ENCODE measurements around the gene BACE2.

DNA sequence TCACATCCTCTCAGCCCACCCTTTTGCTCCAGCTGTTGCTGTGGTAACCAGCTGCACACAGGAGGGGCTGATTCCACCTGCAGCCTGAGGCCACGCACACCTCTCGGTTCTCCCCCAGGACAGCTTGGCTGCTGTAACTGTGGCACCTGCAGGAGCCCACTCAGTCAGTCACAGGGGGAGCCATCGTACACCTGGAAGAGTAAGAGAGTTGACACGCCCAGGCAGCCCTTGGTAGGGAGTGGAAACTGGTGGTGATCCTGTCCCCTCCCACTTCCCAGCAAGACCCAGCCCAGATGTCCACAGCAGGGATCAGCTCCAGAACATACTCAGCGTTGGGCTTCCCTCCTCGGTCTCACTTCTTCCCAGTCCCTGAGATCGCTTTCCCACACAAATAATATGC, 32.2 kb upstream of the BACE2 start:
- TF ChIP-seq, protein P1, sequence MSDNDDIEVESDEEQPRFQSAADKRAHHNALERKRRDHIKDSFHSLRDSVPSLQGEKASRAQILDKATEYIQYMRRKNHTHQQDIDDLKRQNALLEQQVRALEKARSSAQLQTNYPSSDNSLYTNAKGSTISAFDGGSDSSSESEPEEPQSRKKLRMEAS (IDR thresholded peaks at IDR 0.05): no peak
- no peak for TF ChIP-seq FOSL1 (IDR thresholded peaks at IDR 0.05; ENCODE audit: low read depth)
- no peak for TF ChIP-seq POLR2A (IDR thresholded peaks at IDR 0.05; ENCODE audit: borderline replicate concordance, extremely low read depth, insufficient read depth, insufficient read length)
- no peak for TF ChIP-seq EZH2 (IDR thresholded peaks at IDR 0.05)
- TF ChIP-seq, protein P2, sequence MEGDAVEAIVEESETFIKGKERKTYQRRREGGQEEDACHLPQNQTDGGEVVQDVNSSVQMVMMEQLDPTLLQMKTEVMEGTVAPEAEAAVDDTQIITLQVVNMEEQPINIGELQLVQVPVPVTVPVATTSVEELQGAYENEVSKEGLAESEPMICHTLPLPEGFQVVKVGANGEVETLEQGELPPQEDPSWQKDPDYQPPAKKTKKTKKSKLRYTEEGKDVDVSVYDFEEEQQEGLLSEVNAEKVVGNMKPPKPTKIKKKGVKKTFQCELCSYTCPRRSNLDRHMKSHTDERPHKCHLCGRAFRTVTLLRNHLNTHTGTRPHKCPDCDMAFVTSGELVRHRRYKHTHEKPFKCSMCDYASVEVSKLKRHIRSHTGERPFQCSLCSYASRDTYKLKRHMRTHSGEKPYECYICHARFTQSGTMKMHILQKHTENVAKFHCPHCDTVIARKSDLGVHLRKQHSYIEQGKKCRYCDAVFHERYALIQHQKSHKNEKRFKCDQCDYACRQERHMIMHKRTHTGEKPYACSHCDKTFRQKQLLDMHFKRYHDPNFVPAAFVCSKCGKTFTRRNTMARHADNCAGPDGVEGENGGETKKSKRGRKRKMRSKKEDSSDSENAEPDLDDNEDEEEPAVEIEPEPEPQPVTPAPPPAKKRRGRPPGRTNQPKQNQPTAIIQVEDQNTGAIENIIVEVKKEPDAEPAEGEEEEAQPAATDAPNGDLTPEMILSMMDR (IDR thresholded peaks at IDR 0.05 in 2 of 3, conservative IDR thresholded peaks at IDR 0.05 in 1 of 3; ENCODE audit: borderline replicate concordance in 1 of 3, insufficient read depth in 1 of 3, low read depth in 2 of 3, low read length in 2 of 3): no peak
- no peak for TF ChIP-seq JUND (IDR thresholded peaks at IDR 0.05)
- TF ChIP-seq CEBPB (IDR thresholded peaks at IDR 0.05; ENCODE audit: low read depth): no peak
- TF ChIP-seq, protein P3, sequence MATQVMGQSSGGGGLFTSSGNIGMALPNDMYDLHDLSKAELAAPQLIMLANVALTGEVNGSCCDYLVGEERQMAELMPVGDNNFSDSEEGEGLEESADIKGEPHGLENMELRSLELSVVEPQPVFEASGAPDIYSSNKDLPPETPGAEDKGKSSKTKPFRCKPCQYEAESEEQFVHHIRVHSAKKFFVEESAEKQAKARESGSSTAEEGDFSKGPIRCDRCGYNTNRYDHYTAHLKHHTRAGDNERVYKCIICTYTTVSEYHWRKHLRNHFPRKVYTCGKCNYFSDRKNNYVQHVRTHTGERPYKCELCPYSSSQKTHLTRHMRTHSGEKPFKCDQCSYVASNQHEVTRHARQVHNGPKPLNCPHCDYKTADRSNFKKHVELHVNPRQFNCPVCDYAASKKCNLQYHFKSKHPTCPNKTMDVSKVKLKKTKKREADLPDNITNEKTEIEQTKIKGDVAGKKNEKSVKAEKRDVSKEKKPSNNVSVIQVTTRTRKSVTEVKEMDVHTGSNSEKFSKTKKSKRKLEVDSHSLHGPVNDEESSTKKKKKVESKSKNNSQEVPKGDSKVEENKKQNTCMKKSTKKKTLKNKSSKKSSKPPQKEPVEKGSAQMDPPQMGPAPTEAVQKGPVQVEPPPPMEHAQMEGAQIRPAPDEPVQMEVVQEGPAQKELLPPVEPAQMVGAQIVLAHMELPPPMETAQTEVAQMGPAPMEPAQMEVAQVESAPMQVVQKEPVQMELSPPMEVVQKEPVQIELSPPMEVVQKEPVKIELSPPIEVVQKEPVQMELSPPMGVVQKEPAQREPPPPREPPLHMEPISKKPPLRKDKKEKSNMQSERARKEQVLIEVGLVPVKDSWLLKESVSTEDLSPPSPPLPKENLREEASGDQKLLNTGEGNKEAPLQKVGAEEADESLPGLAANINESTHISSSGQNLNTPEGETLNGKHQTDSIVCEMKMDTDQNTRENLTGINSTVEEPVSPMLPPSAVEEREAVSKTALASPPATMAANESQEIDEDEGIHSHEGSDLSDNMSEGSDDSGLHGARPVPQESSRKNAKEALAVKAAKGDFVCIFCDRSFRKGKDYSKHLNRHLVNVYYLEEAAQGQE (IDR thresholded peaks at IDR 0.05; ENCODE audit: low read depth): no peak
- TF ChIP-seq POLR2AphosphoS5 (IDR thresholded peaks at IDR 0.05; ENCODE audit: low read depth, low read length): no peak
- TF ChIP-seq SIN3A (IDR thresholded peaks at IDR 0.05; ENCODE audit: low read depth): no peak
- TF ChIP-seq ZNF274 (IDR thresholded peaks at IDR 0.05; ENCODE audit: low read depth, low read length): no peak
- TF ChIP-seq CBX3 (IDR thresholded peaks at IDR 0.05; ENCODE audit: low read depth): no peak
- TF ChIP-seq YY1 (IDR thresholded peaks at IDR 0.05; ENCODE audit: extremely low read depth, insufficient replicate concordance, low read depth, low read length): no peak

Data from HCT116 (cell line).